IMR-90 (cell line): ENCODE data around the gene NBPF11. TPM values are rescaled to one million over a fixed set of nuclear protein-coding genes. Genes with fewer than 3 reads are reported as not detected.
A peak's percentile ranks its signal among the peaks of the same experiment; 100 is the strongest.
"Not testable (repeated sequence)": the region's sequence is repeated elsewhere in the genome, so short reads cannot be mapped to it uniquely, and the experiment has no call there.

Experiments used
- ATAC-seq: fragments of 200-7000 bp; cut with Tn5 transposase; 2 replicates; pipeline ENCODE4 v1.9.1; 2020; ENCODE audit warnings: low read depth, mild to moderate bottlenecking, moderate library complexity
- BruUV-seq: library from RNA; stranded (reverse); fragments of 400-500 nt; replicated peaks from 2 replicates; lab custom pipeline; 2021; lab: Mats Ljungman, UMichigan
- CTCF ChIA-PET: fragments of 300-600 bp; formaldehyde crosslinking; extraction: SDS; loops from one replicate; lab custom pipeline; 2021; ENCODE audit warnings: antibody characterized with exemption; lab: Yijun Ruan, JAX
- POLR2A ChIA-PET: fragments of 300-600 bp; sonication (Branson Sonifier 250); formaldehyde crosslinking; loops from one replicate; lab custom pipeline; 2022; ENCODE audit warnings: antibody characterized with exemption; ENCODE audit not compliant: unreplicated experiment; lab: Charles Lee
- DNase-seq: peaks from one replicate; pipeline ENCODE4 v3.0.0; 2013
- H2AFZ ChIP-seq: replicated peaks from 2 replicates; pipeline ENCODE3; 2013; ENCODE audit warnings: low read length, mild to moderate bottlenecking; ENCODE audit not compliant: poor library complexity
- H2AK5ac ChIP-seq: 2 replicates; pipeline ENCODE4 v1.6.1; 2013; ENCODE audit warnings: low read depth, low read length, inconsistent platforms
- H2AK9ac ChIP-seq: replicated peaks from 2 replicates; pipeline ENCODE3; 2013; ENCODE audit warnings: mild to moderate bottlenecking, low read depth, low read length, moderate library complexity; ENCODE audit not compliant: poor library complexity
- H2BK120ac ChIP-seq: 2 replicates; pipeline ENCODE4 v1.6.1; 2013; ENCODE audit warnings: low read depth, low read length, inconsistent platforms
- H2BK15ac ChIP-seq: 3 replicates; pipeline ENCODE4 v1.6.1; 2013; ENCODE audit warnings: low read depth, low read length, inconsistent platforms
- H2BK20ac ChIP-seq: 2 replicates; pipeline ENCODE4 v1.6.1; 2013; ENCODE audit warnings: low read depth, mild to moderate bottlenecking, inconsistent platforms, low read length, moderate library complexity
- H2BK5ac ChIP-seq: 2 replicates; pipeline ENCODE4 v1.6.1; 2013; ENCODE audit warnings: mild to moderate bottlenecking, low read depth, low read length, inconsistent platforms; ENCODE audit not compliant: poor library complexity, severe bottlenecking
- H3K14ac ChIP-seq: replicated peaks from 2 replicates; pipeline ENCODE4 v1.6.1; 2013; ENCODE audit warnings: low read depth, low read length, inconsistent platforms
- H3K18ac ChIP-seq: 2 replicates; pipeline ENCODE4 v1.6.1; 2013; ENCODE audit warnings: low read depth, low read length, control low read depth
- H3K23ac ChIP-seq: 2 replicates; pipeline ENCODE4 v1.6.1; 2013; ENCODE audit warnings: low read depth, low read length, inconsistent platforms
- H3K27ac ChIP-seq: 2 replicates; pipeline ENCODE4 v1.5.1; 2013; ENCODE audit warnings: mild to moderate bottlenecking, control low read depth, low read length; ENCODE audit not compliant: insufficient read depth
- H3K27me3 ChIP-seq: 2 replicates; pipeline ENCODE4 v1.6.1; 2013; ENCODE audit warnings: low read length; ENCODE audit not compliant: control insufficient read depth, insufficient read depth
- H3K36me3 ChIP-seq: 2 replicates; pipeline ENCODE4 v1.6.1; 2013; ENCODE audit warnings: low read length, mixed read lengths; ENCODE audit not compliant: control insufficient read depth, insufficient read depth
- H3K4ac ChIP-seq: 2 replicates; pipeline ENCODE4 v1.6.1; 2013; ENCODE audit warnings: low read depth, low read length, inconsistent platforms
- H3K4me1 ChIP-seq: 2 replicates; pipeline ENCODE4 v1.6.1; 2013; ENCODE audit warnings: low read length, mixed read lengths; ENCODE audit not compliant: control insufficient read depth, insufficient read depth
- H3K4me2 ChIP-seq: 2 replicates; pipeline ENCODE4 v1.6.1; 2013; ENCODE audit warnings: low read depth, mild to moderate bottlenecking, control low read depth, low read length, moderate library complexity
- H3K4me3 ChIP-seq: 2 replicates; pipeline ENCODE4 v1.5.1; 2013; ENCODE audit warnings: low read depth, mild to moderate bottlenecking, control low read depth, low read length, moderate library complexity; ENCODE audit not compliant: insufficient read depth
- H3K56ac ChIP-seq: 2 replicates; pipeline ENCODE4 v1.6.1; 2013; ENCODE audit warnings: low read length, inconsistent platforms; ENCODE audit not compliant: insufficient read depth; ENCODE audit errors: extremely low read depth
- H3K79me1 ChIP-seq, 2 experiments: 2 replicates each; pipeline ENCODE4 v1.6.1; 2013; ENCODE audit warnings: low read length in 2 of 2, inconsistent platforms in 1 of 2, low read depth in 1 of 2
- H3K9ac ChIP-seq: 2 replicates; pipeline ENCODE4 v1.6.1; 2013; ENCODE audit warnings: low read depth, low read length, control low read depth
- H3K9me1 ChIP-seq: 2 replicates; pipeline ENCODE4 v1.6.1; 2013; ENCODE audit warnings: low read length, inconsistent platforms; ENCODE audit not compliant: insufficient read depth
- H3K9me3 ChIP-seq: 2 replicates; pipeline ENCODE4 v1.6.1; 2013; ENCODE audit warnings: low read length; ENCODE audit not compliant: control insufficient read depth, insufficient read depth
- H4K20me1 ChIP-seq: 2 replicates; pipeline ENCODE4 v1.6.1; 2013; ENCODE audit warnings: low read length, inconsistent platforms; ENCODE audit not compliant: insufficient read depth
- H4K5ac ChIP-seq: 2 replicates; pipeline ENCODE4 v1.6.1; 2013; ENCODE audit warnings: mild to moderate bottlenecking, low read depth, low read length, control low read depth
- H4K8ac ChIP-seq, 2 experiments: 2 replicates each; pipeline ENCODE4 v1.6.1; 2013; ENCODE audit warnings: low read depth in 2 of 2, low read length in 2 of 2, control low read depth in 1 of 2, inconsistent platforms in 1 of 2
- H4K91ac ChIP-seq: 2 replicates; pipeline ENCODE4 v1.6.1; 2013; ENCODE audit warnings: low read depth, low read length, inconsistent platforms; ENCODE audit not compliant: insufficient read depth
- WGBS, 2 experiments: methylation state at CpG; one replicate each; pipeline versions ENCODE4 v1.1.5 to v1.1.7; 2013; ENCODE audit warnings: missing lambda C conversion rate in 2 of 2; ENCODE audit not compliant: insufficient read length in 1 of 2; ENCODE audit errors: extremely low coverage in 2 of 2; 5-methylcytosine and 5-hydroxymethylcytosine counted together
- dilution Hi-C: fragments of 300-500 bp; cut with HindIII; formaldehyde crosslinking; loops from one replicate; pipeline ENCODE4 v1.14.3; 2018; ENCODE audit warnings: low sequenced_read_pairs; ENCODE audit not compliant: unreplicated experiment
- in situ Hi-C: fragments of 300-500 bp; cut with MboI; formaldehyde crosslinking; loops from 3 replicates; pipeline ENCODE4 v1.14.3; 2019; ENCODE audit warnings: low sequenced_read_pairs, inconsistent platforms, mixed read lengths
- intact Hi-C: fragments of 100-400 bp; cut with micrococcal nuclease; formaldehyde crosslinking; loops from 2 replicates; pipeline ENCODE4 v1.10.0; 2022
- polyA plus RNA-seq, 3 experiments: library from polyadenylated mRNA; depleted of rRNA; stranded (reverse); fragments of >200 nt; gene quantifications; 2 replicates each; pipeline ENCODE4 v1.2.3, GENCODE V29; 2012; ENCODE audit warnings: low replicate concordance in 1 of 3
- total RNA-seq: library from RNA; depleted of rRNA; stranded (reverse); fragments of >200 nt; gene quantifications from 2 replicates; pipeline ENCODE4 v1.2.3, GENCODE V29; 2012

NBPF11 gene
- total and polyA plus RNA-seq, 2 of the 4 experiments (the other 2 are of a cell fraction): 2.7 to 6.5 TPM

GRCh38 chr1:148078632-148079519 lies 73.2 kb downstream of the NBPF11 start:
- H2AFZ ChIP-seq, H4K8ac ChIP-seq, intact Hi-C loops, H2AK9ac ChIP-seq, CTCF ChIA-PET, H3K79me1 ChIP-seq, POLR2A ChIA-PET, H3K9me3 ChIP-seq, H3K36me3 ChIP-seq, H2BK15ac ChIP-seq, H3K27me3 ChIP-seq, H3K4me1 ChIP-seq, H3K9ac ChIP-seq, H3K4ac ChIP-seq, in situ Hi-C loops, DNase-seq, H2AK5ac ChIP-seq, H2BK120ac ChIP-seq, H4K91ac ChIP-seq, H4K20me1 ChIP-seq, H3K56ac ChIP-seq, H3K4me3 ChIP-seq, H3K14ac ChIP-seq, dilution Hi-C loops, H3K4me2 ChIP-seq, H3K23ac ChIP-seq, H3K27ac ChIP-seq, H4K5ac ChIP-seq, BruUV-seq, H2BK5ac ChIP-seq, H3K18ac ChIP-seq, H3K9me1 ChIP-seq, H2BK20ac ChIP-seq: not testable (repeated sequence)
- no CpG with 5 or more reads among the region's 54 CpGs for WGBS, 2 experiments
- ATAC-seq: peak; percentile 16; the same call in 1 of the 2 replicates

GRCh38 chr1:148078090-148078489 lies 74.0 kb downstream of the NBPF11 start:
- H3K9me3 ChIP-seq, dilution Hi-C loops, H2AK5ac ChIP-seq, H4K91ac ChIP-seq, POLR2A ChIA-PET, H4K8ac ChIP-seq, H2AK9ac ChIP-seq, DNase-seq, H2BK120ac ChIP-seq, H3K14ac ChIP-seq, H3K79me1 ChIP-seq, H4K20me1 ChIP-seq, in situ Hi-C loops, H3K4ac ChIP-seq, H3K27me3 ChIP-seq, H2BK15ac ChIP-seq, H3K56ac ChIP-seq, H3K4me3 ChIP-seq, H3K4me2 ChIP-seq, intact Hi-C loops, CTCF ChIA-PET, H3K9ac ChIP-seq, H3K27ac ChIP-seq, H2BK5ac ChIP-seq, H2AFZ ChIP-seq, H3K4me1 ChIP-seq, H3K9me1 ChIP-seq, H3K23ac ChIP-seq, H3K36me3 ChIP-seq, H4K5ac ChIP-seq, H2BK20ac ChIP-seq, H3K18ac ChIP-seq: not testable (repeated sequence)
- peak; percentile 30 for ATAC-seq
- BruUV-seq: TSS peak; percentile 95
- whole genome bisulfite sequencing, 2 experiments: no CpG with 5 or more reads among the region's 13 CpGs
